Activated CD4-positive, alpha-beta T cell treated with anti-CD3 and anti-CD28 coated beads, Interleukin-10, Interleukin-2, amounts not matched to agents 100 ng/mL and 50 ng/mL, durations not matched to agents 16 hours and 8 hours (primary cell): ENCODE measurements around the gene MT1H.
"Not testable (repeated sequence)": the region's sequence is repeated elsewhere in the genome, so short reads cannot be mapped to it uniquely, and the experiment has no call there.

Experiments
- DNase-seq: peaks from one replicate; pipeline ENCODE4 v3.0.0-alpha.2; 2020

Gene MT1H

DNA sequence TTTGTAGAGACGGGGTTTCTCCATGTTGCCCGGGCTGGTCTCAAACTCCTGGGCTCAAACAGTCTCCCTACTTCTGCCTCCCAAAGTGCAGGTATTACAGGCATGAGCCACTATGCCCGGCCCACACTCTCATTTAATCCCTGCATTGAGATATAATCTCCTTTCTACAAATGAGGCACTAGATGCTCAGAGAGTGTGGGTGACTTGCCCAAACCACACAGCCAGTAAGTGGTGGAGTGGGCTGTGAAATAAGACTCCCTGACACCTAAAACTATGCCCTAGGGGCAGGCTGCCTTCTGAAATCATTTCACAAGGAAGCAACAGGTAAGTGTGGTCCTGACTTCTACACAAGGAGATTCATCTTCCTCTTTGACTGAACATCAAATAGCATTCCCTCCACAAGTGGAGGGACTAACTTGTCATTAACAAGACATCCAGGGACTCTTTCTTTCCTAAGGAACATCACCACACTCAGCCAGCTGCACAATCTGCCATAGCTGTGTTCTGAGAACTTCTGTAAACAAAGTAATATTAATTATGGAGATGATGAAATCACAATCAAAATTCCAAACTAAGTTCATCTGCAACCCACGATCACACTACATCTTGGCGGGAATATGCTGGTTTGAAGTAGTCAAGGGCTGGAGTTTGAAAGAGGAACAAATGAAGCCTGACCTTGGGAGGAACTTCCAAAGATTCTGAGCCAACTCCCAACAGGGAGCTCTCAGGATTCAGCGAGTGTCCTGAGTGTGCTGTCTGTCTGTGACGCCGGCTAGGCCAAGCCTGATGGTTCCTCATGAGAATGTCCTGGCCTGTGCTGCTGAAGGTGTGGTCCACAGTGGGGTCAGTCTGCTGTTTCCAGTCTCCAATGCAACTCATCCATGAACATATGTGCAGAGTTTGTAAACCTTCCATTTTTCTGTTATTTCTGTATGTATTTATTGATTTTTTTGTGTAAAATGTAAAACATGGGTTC, 4.0 kb upstream of the MT1H start:
- DNase-seq: not testable (repeated sequence)

DNA sequence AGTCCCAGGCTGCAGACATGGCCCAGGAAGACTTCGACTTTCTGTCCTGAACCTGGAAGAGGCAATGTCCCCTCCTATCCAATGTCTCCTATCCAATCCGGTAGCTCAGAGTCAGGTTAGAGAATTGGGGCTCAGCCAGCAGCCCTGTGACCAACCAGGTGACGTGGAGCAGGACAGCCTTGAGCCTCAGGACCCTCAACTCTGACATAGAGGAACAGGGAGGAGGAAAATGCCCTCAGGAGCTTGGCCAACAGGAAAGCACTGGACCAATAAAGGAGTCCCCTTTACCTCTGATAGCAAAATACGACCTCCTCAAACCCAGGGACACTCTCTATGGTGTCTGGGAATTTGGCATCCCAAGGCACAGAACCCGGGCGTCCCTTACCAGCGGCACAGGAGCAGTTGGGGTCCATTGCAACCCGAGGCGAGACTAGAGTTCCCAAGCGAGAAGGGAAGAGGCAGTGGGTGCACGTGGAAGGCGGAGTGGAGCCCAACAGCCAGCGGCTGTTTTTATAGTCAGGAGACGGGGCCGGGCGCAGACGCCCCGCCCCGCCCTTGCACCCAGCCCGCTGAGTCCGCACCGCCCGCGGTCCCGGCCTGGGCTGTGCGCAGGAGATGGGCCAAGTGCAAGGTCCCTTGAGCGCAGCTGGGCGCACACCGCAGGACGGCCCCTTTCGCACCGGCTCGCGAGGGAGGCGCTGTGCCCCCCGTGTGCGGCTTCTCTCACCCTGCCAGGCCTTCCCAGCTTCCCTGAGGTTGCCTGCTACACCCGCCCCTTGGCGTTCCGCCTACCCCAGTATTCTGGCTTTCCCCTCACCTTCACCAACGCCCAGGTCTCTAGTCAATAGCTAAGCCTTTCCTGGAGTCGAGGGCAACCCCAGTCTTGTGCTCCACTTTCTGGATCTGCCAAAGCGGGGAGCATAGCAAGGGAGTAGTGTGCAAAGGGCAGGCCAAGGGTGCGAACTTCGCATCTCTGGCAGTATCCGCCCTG, 1.7 kb upstream of the MT1H start, which contains the start of gene MT1G:
Gene MT1G, minus strand, starts transcription at position 485 of the 991 bp plus-strand sequence. Its CDS starts 72 bp downstream, at position 413.
- peak; percentile 52 for DNase-seq

DNA sequence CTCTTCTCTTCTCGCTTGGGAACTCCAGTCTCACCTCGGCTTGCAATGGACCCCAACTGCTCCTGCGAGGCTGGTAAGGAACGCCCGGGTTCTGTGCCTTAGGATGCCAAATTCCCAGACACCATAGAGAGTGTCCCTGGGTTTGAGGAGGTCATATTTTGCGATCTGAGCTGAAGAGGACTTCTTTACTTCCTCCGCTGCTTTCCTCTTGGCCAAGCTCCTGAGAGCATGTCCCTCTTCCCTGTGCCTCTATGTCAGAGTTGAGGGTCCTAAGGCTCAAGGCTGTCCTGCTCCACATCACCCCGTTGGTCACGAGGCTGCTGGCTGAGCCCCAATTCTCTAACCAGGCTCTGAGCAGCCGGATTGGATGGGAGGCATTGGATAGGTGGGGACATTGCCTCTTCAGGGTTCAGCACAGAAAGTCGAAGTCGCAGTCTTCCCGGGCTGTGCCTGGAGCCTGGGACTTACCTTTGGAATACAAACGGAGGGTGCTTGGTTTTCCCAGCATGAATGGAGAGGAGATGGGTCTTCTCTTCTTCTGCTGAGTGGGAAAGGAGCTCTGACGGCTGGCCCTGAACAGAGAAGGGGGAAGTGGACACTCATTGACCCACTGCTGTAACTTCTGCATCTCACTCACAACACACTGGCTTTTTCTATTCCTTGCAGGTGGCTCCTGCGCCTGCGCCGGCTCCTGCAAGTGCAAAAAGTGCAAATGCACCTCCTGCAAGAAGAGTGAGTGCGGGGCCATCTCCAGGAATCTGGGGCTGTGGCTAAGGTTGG, 416 bp downstream of the MT1H start:
- no peak for DNase-seq

DNA sequence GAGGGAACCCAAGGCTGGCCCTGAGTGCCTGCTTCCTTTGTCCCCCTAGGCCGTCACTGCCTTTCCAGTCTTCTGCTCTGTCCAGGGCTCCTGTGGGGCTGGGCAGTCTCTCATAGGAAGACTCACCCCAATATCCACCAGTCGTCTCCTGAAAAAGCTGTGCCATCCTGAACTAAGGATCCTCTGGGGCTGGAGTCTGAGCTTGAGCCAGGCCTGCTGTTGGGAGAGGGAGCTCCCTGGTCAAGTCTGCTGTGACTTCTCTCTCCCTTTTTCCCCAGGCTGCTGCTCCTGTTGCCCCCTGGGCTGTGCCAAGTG, 963 bp downstream of the MT1H start:
- no peak for DNase-seq

- DNase-seq: not testable (repeated sequence)
Measured at GRCh38 chr16:56671691-56672090, 2.1 kb downstream of the MT1H start.

DNA sequence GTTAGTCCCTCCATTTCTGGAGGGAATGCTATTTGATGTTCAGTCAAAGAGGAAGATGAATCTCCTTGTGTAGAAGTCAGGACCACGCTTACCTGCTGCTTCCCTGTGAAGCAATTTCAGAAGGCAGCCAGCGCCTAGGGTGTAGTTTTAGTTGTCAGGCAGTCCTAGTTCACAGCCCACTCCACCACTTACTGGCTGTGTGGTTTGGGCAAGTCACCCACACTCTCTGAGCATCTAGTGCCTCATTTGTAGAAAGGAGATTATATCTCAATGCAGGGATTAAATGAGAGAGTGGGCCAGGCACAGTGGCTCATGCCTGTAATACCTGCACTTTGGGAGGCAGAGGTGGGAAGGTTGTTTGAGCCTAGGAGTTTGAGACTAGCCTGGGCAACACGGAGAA, 2.6 kb downstream of the MT1H start:
- DNase-seq: not testable (repeated sequence)

DNA sequence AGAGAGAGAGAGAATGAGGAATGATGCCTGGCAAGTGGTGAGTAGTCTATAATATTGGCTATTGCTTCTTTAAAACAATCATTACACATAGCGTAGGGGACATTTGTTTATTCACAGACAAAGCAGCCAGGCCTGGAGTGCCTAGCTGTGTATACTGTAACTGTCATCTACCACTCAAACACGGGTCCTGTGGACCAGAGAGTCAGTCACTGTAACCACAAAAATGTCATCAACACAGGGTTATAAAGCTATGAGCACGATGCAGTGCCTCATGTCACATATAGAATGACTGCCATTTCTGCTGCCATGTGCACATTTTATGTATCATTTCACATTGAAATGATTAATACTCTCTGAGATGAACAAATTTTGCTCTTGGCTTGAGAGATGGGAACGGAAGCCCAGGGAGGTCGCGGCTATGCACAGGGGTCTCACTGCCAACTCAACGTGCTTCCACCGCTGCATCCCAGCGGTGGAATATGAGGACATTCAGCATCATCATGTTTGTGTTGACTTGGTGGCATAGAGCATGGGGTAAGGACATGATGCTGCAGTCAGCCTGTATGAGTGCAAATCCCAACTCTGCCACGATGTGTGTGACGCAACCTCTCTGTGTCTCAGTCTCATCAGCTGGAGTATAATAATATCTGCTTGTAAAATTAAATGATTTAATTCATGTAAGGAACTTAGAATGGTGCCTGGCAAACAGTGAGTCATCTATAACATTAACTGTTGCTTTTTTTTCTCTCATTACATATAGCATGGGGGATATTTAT, 3.3 kb downstream of the MT1H start:
- DNase-seq: no peak

DNA sequence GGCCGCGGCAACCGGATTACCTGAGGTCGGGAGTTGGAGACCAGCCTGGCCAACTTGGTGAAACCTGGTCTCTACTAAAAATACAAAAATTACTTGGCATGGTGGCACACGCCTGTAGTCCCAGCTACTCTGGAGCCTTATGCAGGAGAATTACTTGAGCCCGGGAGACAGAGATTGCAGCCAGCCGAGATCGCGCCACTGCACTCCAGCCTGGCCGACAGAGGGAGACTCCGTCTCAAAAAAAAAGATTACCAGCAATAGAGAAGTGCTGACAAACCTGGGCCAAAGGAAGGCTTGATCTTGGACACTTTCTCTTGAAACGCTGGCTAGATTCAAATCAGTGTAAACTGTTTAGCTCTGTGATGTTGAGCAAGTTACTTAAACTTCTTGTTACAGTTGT, 4.3 kb downstream of the MT1H start:
- DNase-seq: peak; percentile 16

- DNase-seq: not testable (repeated sequence)
Measured at GRCh38 chr16:56674570-56674969, 5.0 kb downstream of the MT1H start.

DNA sequence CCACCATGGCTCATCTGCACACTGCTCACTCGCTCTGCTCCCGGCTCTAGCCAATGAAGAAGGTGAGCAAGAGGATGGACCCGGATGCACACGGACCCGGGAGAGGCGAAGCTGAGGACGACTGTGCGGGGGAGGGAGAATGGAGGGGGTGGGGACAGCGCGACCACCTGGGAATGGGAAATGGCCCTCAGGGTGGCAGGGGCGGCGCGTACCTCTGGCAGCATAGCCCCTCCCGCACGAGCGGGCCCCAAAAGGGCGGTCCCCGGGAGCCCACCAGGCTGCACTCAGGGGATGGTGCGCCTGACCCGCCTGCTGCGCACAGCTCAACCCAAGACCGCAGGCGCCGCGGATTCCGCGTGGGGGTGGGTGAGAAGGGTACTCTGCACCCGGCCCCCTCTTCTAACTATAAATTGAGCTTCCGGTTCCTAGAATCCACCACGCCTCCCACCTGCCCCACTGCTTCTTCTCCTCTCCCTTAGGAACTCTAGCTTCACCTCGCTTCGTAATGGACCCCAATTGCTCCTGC, 6.1 kb downstream of the MT1H start:
- DNase-seq: peak; percentile 15

GRCh38 chr16:56677474-56677873, 7.9 kb downstream of the MT1H start:
- DNase-seq: no peak

DNA sequence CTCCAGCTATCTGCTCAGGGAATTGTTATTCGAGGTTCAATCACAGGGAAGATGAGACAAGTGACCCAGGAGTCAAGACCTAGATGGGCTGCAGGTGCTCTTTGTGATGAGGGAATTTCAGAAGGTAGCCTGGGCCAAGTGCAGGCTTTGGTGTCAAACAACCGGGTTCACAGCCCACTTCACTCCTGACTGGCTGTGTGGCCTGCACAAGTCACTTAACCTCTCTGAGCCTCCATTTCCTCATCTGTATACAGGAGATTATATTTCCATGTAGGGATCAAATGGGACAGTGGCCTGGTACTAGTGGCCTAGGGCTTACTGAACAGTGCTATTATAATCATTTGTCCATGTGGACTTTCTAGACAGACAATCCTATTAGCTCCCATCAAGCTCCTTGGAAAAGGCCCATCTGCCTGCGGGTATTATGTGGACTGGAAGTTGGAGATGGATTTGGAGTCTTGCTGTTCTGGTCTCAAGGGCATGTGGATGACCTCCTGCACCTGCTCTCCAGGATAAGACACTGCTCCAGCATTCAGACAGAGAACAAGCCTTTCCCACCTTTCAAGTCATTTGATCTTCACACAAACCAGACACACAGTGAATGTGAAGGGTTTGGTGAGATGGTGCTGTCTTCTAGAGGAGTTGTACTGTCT, 9.6 kb downstream of the MT1H start:
- DNase-seq: no peak

GRCh38 chr16:56679818-56680217, 10.2 kb downstream of the MT1H start:
- DNase-seq: peak; percentile 60

DNA sequence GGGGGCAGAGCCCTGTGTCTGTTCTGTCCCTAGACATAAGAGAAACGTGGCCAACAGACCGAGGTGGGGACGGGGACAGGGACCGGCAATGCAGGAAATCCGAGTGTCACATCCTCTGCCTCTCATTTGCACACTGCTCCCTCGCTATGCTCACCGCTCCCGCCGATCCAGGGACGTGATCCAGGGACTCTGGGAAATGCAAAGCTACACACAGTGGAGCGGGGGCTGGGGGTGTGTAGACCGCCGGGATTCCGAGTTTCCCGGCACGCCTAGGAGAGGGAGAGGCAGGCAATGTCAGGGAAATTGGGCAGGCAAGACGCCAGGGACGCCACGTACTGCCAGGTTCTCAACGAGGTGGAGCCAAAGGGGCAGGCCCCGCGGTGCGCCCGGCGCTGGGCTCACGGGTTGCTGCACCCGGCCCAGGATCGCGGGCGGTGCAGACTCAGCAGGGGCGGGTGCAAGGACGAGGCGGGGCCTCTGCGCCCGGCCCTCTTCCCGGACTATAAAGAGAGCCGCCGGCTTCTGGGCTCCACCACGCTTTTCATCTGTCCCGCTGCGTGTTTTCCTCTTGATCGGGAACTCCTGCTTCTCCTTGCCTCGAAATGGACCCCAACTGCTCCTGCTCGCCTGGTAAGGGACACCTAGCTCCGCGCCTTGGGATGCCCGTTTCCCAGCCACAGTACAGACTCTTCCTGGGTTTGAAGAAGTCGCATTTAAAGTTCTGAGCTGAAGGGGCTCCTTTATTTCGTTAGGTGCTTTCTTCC, 12.5 kb downstream of the MT1H start, which contains the start of gene MT1X:
Gene MT1X, plus strand, starts transcription at position 532 of the 764 bp plus-strand sequence. Its CDS starts 71 bp downstream, at position 603.
- peak; percentile 93 for DNase-seq

DNA sequence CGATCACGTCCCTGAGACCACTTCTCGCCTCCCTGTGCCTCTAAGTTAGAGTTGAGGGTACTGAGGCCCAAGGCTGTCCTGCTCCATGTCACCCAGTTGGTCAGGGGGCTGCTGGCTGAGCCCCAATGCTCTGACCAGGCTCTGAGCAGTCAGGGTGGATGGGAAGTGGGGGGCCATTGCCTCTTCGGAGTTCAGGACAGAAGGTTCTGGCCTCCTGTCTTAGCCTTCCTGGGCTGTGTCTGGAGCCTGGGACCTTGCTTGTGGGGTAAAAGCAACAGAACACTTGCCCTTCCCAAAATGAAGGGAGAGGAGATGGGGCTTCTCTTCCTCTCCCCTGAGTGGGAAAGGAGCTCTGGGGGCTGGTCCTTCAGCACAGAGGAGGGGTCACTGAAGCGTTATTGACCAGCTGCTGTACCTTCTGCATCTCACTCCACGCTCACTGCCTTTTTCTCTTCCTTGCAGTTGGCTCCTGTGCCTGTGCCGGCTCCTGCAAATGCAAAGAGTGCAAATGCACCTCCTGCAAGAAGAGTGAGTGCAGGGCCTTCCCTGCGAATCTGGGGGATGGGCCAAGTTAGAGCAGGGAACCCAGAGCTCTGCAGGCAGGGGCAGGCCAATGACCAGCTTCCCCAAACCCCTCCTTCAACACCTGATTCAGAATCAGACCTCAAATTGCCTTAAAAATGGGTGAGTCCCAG, 13.2 kb downstream of the MT1H start:
- DNase-seq: peak; percentile 19

GRCh38 chr16:56683424-56684172, 14.0 kb downstream of the MT1H start:
- no peak for DNase-seq

DNA sequence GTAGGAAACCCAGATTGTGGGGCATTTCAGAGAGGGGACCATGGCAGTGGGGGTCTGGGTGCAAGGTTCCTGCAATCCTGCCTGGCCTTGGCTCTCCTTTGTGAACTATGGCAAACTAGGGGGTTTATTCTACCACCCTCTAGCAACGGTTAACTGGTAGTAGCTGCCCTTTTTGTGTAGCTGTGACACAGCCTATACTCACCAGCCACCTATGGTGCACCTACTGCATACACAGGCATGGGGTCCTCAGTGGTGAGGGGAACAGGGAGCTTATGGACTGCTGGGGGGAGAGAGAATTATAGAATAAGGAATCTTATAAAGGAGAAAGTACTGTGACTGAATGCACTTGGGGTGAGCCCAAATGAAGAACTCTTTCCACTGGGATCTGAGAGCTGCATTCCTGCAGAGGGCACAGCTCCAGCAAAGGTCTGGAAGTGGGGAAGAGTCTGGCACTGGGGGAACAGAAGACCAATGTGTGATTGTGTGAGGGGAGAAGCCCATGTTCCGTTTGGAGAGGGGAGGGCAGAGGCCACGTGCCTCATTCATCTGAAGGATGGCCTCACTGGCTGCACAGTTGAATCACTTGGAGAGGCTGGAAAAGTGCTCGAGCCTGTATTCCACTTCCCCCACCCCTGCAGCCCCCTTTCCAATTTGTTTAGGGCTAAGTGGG, 14.8 kb downstream of the MT1H start:
- DNase-seq: no peak
